HG02763 (cell line): ENCODE results near the gene SIDT1.
A peak's percentile ranks its signal among the peaks of the same experiment; 100 is the strongest.

Source experiments
- ATAC-seq: cut with Tn5 transposase; IDR thresholded peaks from one replicate; pipeline ENCODE4 v1.9.1; 2021; ENCODE audit warnings: mild to moderate bottlenecking, moderate library complexity; ENCODE audit not compliant: unreplicated experiment

Gene SIDT1

GRCh38 chr3:113545594-113545993, 13.2 kb downstream of the SIDT1 start:
- ATAC-seq = no peak

DNA sequence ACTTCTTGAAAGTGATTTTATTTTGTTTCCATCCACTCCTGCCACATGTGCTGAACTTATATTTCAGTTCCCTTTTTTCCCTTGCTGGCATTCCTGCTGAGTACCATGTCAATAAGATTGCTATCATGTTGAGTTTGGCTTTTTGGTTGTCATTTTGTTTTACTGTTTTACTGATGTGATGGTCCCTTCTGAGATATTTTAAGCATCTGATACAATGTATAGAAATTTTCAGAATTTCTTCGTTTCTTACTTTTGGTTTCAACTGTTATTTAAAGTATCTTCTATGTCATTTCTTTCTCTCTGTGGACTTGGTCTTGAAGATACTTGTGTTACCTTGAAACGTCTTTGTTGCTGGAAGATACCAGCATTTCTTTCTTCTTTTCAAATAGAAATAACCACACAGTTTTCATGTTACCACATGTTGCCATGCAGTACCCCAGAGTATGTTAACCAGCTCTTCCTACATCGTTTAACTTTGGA, 14.1 kb downstream of the SIDT1 start:
- ATAC-seq = peak; percentile 84

DNA sequence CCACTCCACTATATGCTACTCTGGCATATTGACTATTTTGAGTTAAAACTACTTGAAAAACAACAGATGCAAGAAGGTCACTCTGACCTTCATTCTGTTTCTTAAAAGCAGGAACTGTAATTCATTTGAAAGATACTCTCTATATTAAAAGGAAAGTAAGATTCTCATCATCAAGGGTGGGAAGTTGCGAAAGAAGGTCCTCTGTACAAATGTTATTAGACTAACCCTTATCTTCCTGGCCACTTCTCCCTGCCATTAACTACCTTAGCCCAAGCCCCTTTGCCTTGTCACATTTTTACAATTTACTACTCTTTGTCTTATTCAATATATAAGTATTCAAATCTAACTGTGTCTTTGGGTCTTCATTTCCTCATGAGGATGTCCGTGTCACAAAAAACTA, 16.1 kb downstream of the SIDT1 start:
- ATAC-seq = no peak

GRCh38 chr3:113551820-113552219, 19.5 kb downstream of the SIDT1 start:
- ATAC-seq = no peak

GRCh38 chr3:113552851-113553250, 20.5 kb downstream of the SIDT1 start:
- ATAC-seq = no peak

DNA sequence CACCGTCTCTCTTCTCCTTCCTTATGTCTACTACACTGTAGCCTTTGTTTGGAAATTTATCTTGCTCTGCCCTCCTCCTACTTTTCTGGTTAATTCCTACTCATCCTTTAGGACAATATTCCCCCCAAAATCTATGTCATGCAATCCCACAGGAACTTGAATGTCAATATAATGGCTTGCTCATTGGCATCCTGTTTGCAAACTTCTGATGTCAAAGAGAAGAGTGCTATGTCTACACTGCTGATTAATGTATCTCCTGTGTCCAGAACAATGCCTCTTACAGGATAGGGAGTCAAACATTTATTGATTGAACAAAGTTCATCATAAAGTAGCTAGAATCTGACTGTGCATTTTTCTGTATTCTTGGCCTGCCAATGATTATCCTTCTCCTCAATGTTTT, 22.8 kb downstream of the SIDT1 start:
- ATAC-seq = no peak

- no peak for ATAC-seq
Observed at GRCh38 chr3:113556316-113556945, 24.1 kb downstream of the SIDT1 start.

GRCh38 chr3:113556946-113557335, 24.6 kb downstream of the SIDT1 start:
- no peak for ATAC-seq

DNA sequence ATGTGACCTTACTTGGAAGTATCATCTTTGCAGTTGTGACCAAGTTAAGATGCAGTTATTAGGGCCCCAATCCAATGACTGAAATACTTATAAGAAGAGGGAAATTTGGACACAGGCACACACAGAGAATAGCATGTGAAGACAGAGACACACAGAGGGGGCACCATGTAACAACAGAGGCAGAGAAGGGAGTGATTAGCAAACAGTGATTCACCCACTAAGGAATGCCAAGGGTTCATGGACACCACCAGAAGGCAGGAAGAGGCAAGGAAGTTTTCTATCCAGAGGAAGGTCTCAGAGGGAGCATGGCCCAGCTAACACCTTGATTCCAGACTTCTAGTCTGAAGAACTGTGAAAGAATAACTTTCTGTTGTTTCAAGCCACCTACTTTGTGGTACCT, 25.0 kb downstream of the SIDT1 start:
- ATAC-seq = no peak

- ATAC-seq = no peak
Observed at GRCh38 chr3:113559009-113559408, 26.7 kb downstream of the SIDT1 start.

DNA sequence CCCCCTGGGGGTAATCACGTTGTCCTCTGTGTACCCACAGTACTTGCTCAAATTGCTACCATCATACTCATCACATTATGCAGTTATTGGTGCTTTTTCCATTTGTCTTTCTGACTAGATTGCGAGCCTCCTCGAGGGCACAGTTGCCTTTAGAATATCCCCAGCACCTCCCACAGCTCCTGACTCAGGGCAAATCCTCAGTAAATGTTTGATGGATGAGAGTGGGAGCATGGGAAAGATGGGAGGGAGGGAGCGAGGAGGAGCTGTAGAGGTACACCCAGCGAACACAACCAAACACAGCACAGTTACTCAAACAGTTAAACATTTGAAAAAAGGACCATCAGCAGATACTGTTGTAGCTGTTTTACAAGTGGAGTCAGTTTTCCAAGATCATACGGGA, 27.9 kb downstream of the SIDT1 start:
- ATAC-seq = no peak

DNA sequence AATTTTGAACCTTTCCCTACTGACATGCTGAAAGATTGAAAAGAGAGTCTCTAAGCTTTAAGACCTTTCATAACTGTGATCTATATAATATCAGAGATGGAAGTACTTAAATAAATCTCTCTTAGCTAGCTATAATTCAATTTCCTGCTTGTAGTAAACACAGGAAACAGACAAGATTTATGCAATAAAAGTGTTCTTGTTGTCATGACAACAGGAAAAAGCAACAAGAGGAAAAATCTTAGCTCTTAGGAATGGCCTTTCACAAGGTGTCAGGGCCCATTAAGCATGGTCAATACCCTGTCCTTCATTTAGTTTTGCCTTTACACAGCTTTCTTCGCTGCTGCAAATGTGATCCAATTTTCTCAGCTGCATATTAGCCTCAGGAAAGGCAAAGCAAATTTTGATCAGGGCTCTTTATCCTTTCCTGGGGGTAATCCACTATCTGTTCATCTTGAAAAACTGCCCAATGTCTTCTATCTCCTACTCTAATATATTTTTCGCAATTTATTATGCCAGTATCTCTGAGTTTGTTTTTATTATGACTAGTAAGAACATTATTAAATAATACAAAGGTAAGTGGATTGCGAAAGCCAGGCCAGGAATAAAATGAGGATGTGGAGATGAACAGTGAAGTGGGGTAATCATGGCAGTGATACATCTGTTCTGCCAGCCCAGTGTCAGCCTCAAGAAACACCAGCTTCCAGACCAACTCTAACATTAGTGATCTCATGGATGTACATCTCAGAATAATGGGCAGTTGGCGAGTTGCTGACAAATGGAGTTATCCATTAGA, 28.7 kb downstream of the SIDT1 start:
- no peak for ATAC-seq

- no peak for ATAC-seq
Observed at GRCh38 chr3:113565555-113565954, 33.2 kb downstream of the SIDT1 start.

DNA sequence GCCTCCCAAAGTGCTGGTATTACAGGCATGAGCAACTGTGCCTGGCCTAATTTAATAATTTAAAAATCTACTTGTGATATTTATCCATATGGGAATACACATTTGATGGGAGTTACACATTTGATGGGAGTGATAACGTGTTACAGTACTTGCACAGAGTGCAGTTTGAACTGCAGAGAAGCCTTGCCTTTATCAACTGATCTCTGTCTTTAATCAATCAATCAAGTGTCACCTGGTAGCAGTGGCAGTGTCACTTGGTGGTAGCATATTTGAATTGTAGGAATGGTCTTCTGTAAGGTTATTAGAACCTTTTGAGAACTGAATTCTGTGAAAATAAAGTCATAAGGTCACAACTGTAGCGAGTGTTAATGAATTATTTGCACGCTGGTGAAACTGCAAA, 37.8 kb downstream of the SIDT1 start:
- no peak for ATAC-seq

DNA sequence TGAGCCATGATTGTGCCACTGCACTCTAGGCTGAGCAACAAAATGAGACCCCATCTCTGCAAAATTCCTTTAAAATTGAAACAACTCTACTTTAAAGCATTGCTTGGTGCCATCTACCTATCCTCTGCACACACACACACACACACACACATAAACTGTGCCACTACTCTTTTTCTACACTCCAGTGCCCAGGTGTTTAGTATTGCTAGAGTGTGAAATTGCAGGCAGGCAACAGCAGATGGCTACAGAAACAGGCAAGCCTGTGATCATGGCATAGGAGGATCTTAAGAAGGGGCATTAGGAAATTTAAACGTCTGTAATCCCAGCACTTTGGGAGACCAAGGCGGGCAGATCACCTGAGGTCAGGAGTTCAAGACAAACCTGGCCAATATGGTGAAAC, 39.0 kb downstream of the SIDT1 start:
- no peak for ATAC-seq

- no peak for ATAC-seq
Observed at GRCh38 chr3:113573728-113574127, 41.4 kb downstream of the SIDT1 start.

DNA sequence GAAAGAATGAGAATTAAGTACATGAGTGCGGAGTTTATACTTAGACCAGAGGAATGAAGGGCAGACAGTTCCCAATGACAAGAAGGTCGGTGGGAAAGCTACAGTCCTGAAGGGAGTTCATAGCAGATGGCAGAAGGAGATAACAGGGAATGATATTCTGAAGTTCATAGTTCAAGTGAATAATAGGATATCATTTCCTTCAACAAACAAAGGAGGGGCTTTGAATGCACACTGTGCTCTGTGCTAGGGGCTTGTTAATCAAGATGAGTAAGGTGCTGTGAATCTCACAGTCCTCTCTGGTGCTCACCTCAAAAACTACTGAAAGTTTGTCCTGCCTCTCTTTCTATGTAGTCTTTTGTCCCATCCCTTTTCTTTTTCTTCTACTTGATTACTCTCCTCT, 41.9 kb downstream of the SIDT1 start:
- ATAC-seq = no peak

DNA sequence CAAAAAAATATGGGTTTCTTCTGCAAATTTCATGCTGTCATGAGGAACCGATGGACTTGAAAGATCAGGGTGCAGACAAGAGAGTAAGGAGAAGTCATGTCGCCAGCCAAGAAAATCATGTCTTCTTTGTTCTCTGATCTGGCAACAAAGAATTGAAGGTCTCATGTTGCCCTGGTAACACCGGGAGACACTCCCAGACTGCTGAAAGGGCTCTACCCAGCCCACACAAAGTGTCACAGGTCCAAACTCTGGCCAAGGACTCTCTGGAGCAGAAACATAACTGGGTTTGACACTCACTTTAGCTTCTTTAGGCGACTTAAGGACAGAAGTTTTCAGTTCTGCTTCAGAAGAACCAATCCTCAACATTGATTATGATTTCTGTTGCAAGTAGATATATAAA, 42.9 kb downstream of the SIDT1 start:
- no peak for ATAC-seq

DNA sequence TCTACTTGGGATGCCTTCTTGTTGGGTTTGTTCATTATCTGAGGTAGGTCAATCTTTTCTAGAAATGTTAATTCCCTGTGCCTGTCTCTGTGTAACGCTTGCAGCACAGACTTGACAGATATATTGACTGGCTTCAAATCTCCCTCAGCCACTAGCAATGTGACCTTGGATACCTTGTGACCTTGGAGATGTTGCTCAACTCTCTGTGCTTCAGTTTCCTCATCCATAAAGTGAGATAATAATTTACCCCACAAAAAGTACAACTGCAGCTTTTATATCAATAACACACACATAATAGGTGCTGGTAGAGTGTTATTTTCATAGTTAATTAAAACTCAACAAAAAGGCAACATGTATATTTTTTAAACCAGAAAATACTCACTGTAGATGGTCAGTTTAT, 52.9 kb downstream of the SIDT1 start:
- no peak for ATAC-seq

GRCh38 chr3:113585720-113586119, 53.4 kb downstream of the SIDT1 start:
- no peak for ATAC-seq

DNA sequence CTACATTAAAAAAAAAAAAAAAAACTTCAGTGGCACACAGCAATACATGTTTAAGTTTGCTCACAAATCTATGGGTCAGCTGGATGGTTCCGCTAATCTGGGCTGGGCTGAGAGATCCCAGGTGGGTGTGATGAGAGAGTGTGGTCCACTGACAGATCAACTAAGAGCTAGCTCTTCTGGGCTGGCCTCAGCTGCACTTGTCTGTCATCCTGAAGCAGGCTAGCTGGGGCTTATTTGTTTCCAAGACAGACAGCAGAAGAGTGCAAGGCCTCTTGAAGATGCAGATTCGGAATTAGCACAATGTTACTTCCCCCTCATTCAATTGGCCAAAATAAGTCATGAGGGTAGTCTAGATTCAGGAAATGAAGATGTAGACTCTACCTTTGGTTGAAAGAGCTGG, 56.5 kb downstream of the SIDT1 start:
- ATAC-seq = no peak

DNA sequence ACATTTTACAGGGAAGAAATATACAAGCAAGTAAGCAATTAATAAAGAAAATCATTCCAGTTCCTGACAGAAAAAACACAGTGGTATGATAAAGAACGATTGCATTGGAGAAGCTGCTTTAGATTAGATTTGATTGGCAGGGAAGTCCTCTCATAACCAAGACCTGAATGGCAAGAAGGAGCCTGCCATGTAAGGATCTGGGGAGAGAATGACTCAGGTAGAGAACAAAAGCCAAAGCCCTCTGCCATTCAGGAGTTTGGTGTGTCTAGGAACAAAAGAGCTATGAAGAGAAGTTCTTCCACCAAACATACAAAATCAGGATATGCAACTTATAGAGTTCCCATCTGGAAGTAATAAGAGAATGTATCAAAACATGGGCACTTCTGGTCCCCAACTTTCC, 57.6 kb downstream of the SIDT1 start:
- ATAC-seq = no peak

DNA sequence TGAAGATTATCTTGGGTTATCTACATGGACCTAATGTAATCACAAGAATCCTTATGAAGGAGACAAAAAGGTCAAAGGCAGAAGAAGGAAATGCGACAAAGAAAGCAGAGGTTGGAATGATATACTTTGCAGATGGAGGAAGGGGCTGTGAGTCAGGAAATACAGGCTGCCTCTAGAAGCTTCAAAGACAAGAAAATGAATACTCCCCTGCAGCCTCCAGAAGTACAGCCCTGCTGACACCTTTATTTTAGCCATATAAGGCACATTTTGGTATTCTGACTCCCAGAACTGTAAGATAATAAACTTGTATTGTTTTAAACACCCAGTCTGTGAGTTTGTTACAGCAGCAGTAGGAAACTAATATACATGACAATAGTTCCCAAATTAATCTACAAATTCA, 58.6 kb downstream of the SIDT1 start:
- ATAC-seq = no peak
